ENCODE measurements around the gene FAM136A.

DNA sequence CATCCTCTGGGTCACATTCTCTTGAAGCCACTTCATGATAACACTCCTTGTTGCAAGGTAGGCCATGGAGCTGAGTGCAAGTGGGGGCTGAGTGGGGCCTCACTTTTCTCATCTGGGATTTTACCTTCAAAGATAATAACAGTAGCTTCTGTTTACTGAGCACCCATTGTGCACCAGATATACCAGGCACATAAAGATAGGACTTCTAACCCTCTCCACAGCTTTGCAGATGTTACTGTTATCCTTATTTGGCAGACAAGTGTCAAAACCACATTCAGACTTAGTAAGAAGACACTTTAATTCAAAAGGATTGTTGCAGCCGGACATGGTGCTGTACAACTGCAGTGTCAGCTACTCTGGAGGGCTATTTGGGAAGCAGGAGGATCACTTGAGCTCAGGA is 12.8 kb upstream of the FAM136A start:
- TF ChIP-seq CTCF (IDR thresholded peaks at IDR 0.05) = no peak
- TF ChIP-seq POLR2AphosphoS5 (IDR thresholded peaks at IDR 0.05) = no peak

Measured in prostate gland (tissue), 2 donors.